Measurements from ENCODE around the gene AXL. TPM values are rescaled to one million over a fixed set of nuclear protein-coding genes. Genes with fewer than 3 reads are reported as not detected.

Gene AXL
- total RNA-seq, 1 donor from 2014 or later = 0.18 TPM

Other genes with a start within 250 kb of the AXL start
- not detected in 2 replicates for gene CYP2B6, start 227.9 kb upstream of the AXL start, total RNA-seq
- not detected in 2 replicates for gene CYP2A13, start 130.8 kb upstream of the AXL start, total RNA-seq
- not detected in 2 replicates for gene CYP2F1, start 104.8 kb upstream of the AXL start, total RNA-seq
- gene CYP2S1, start 26.0 kb upstream of the AXL start, total RNA-seq = 0.60 and 0.73 TPM in 2 replicates
- gene HNRNPUL1, start 45.1 kb downstream of the AXL start, total RNA-seq = 254 and 264 TPM in 2 replicates
- 35.3 and 36.1 TPM in 2 replicates for gene CCDC97, start 90.9 kb downstream of the AXL start, total RNA-seq
- 108 and 112 TPM in 2 replicates for gene TGFB1, start 134.7 kb downstream of the AXL start, total RNA-seq
- gene B9D2, start 144.9 kb downstream of the AXL start, total RNA-seq = 4.4 and 4.5 TPM in 2 replicates
- 2.8 and 2.9 TPM in 2 replicates for gene TMEM91, start 157.3 kb downstream of the AXL start, total RNA-seq
- gene EXOSC5, start 178.1 kb downstream of the AXL start, total RNA-seq = 59.3 and 66.6 TPM in 2 replicates
- 14.6 and 22.7 TPM in 2 replicates for gene BCKDHA, start 178.6 kb downstream of the AXL start, total RNA-seq
- gene B3GNT8, start 208.2 kb downstream of the AXL start, total RNA-seq = 0.44 and 0.99 TPM in 2 replicates
- 56.7 and 57.3 TPM in 2 replicates for gene DMAC2, start 220.7 kb downstream of the AXL start, total RNA-seq
- gene ERICH4, start 223.9 kb downstream of the AXL start, total RNA-seq = not detected in 2 replicates